GM18519 (cell line): ENCODE results near the gene OTP.
"Not testable (repeated sequence)": the region's sequence is repeated elsewhere in the genome, so short reads cannot be mapped to it uniquely, and the experiment has no call there.

Experiments used
- ATAC-seq: cut with Tn5 transposase; IDR thresholded peaks from one replicate; pipeline ENCODE4 v1.9.1; 2021; ENCODE audit warnings: mild to moderate bottlenecking, moderate library complexity; ENCODE audit not compliant: unreplicated experiment, low FRiP score

Gene OTP

GRCh38 chr5:77616920-77617319 is 21.6 kb downstream of the OTP start:
- ATAC-seq, result no peak

GRCh38 chr5:77608927-77609326 is 29.6 kb downstream of the OTP start:
- ATAC-seq, result not testable (repeated sequence)

GRCh38 chr5:77607324-77607723 is 31.2 kb downstream of the OTP start:
- no peak for ATAC-seq

- no peak for ATAC-seq
Measured at GRCh38 chr5:77606279-77606678, 32.2 kb downstream of the OTP start.

- ATAC-seq, result no peak
Measured at GRCh38 chr5:77599679-77600078, 38.8 kb downstream of the OTP start.

GRCh38 chr5:77590347-77590746 is 48.2 kb downstream of the OTP start:
- ATAC-seq, result peak; percentile 85

- no peak for ATAC-seq
Measured at GRCh38 chr5:77588175-77588574, 50.3 kb downstream of the OTP start.

GRCh38 chr5:77586101-77586500 is 52.4 kb downstream of the OTP start:
- ATAC-seq, result no peak

GRCh38 chr5:77582143-77582542 is 56.4 kb downstream of the OTP start:
- ATAC-seq, result not testable (repeated sequence)
